NCI-H2227 (cell line): Measurements from ENCODE around the gene INTU.
"Not testable (repeated sequence)": the region's sequence is repeated elsewhere in the genome, so short reads cannot be mapped to it uniquely, and the experiment has no call there.

Source experiments
- DNase-seq: peaks from one replicate; lab custom pipeline; 2025; ENCODE audit not compliant: unreplicated experiment; lab: John Stamatoyannopoulos, UW

INTU gene

DNA sequence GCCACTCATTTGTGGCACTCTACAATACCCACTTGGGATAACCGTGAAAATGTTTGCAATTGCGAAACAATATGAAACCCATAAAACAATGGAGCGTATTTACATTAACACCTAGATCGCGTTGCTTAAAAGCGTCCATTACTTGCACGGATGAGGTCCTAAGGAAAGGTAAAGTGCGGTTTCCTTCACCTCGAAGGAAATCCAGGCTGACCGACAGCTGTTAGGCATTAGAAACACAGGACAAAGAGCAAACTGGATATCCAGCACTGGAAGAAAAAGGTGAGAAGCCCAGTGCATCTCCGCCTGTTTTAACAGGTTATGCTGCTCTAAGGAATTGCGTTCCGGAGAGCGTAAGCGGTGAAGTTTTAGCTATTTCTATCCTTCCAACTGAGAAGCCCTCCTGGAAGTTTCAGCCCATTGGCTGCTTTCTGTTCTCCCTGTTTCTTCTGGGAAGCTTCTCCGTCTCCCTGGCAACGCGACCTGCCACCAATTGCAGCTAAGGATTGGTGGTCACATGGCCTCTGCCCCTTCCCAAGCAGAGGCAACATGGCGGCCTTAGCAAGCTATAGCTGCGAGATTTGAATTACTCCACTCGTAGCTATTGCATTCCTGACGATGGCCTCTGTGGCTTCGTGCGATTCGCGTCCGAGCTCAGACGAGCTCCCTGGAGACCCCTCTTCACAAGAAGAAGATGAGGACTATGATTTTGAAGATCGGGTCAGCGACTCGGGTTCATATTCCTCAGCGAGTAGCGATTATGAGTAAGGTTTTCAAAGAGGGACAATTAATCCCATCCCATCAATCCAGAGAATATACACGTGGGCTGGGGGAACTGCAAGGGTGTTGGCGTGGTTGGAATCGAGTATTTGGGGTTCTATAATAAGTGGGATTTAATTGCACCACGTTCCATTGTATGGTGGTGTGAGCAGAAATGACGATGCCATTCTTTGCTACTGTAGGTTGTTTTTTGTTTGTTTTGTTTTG, at the start of gene INTU:
Gene INTU, plus strand, starts transcription at position 538 of the 984 bp plus-strand sequence. Its CDS starts 78 bp downstream, at position 616.
- DNase-seq, result peak; percentile 89

DNA sequence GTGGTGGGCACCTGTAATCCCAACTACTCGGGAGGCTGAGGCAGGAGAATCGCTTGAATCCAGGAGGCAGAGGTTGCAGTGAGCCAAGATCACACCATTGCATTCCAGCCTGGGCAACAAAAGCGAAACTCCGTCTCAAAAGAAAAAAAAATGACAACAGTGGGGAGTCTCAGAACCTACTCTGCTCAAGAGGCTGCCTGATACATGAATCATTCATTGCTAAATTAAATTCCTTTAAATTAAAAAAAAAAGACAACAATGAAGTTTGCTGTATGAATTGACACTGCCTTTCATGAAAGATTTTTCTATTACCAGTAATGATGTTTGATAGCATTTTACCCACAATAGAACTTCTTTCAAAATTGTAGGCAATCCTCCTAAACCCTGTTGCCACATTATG, 46.3 kb upstream of the INTU start:
- not testable (repeated sequence) for DNase-seq

- peak; percentile 42 for DNase-seq
Observed at GRCh38 chr4:127586922-127587571, 45.7 kb upstream of the INTU start.

GRCh38 chr4:127589153-127589552, 43.6 kb upstream of the INTU start:
- DNase-seq, result not testable (repeated sequence)

- DNase-seq, result no peak
Observed at GRCh38 chr4:127598656-127599055, 34.1 kb upstream of the INTU start.

GRCh38 chr4:127601029-127601428, 31.7 kb upstream of the INTU start:
- no peak for DNase-seq

- DNase-seq, result peak; percentile 18
Observed at GRCh38 chr4:127604949-127605709, 27.6 kb upstream of the INTU start.

DNA sequence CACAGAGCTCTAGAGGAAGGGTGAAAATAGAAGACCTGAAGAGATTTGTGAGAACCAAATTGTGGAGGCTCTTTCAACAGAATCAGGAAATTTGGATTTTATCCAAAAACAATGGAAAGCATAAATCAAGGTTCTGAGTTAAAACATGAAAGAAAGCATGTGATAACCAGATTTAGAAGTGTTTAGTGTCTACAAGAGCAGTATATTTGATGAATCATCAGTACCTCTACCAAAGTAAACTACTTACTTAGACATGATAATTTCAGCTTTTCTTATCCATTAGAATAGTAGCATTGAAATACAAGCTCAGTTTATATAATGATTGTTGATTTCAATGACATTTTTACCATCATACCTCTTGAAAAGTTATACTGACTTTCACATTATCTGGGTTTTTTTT, 25.9 kb upstream of the INTU start:
- DNase-seq, result no peak

DNA sequence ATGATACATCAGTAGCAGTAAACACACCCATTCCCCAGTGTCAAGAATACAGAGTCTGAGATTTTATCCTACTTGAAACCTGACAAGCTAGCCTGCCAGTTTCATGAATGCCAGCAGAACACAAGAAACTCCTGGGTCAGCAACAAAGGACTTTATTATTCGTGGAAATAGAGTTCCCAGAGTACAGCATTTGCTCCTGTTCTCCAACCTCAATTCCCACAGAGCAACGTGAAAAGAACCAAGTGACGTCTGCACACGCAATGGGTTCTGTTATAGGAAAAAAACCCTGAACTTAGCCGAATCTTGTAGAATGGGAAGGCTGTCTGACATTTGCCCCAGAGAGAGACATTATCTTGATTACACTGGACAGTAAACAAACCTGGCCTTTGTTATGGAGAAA, 23.3 kb upstream of the INTU start:
- no peak for DNase-seq

DNA sequence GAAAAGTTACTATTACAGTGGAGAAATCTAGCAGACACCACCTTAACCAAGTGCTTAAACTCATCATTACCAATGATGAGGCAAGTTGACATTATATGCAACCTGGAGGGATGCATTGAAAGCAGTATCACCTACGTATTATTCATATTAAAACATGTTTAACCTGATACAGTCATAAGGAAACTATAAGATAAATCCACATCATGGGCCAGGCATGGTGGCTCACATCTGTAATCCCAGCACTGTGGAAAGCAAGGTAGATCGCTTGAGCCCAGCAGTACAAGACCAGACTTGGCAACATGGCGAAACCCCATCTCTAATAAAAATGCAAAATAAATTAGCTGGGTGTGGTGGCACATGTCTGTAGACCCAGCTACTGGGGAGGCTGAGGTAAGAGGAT, 22.3 kb upstream of the INTU start:
- no peak for DNase-seq

DNA sequence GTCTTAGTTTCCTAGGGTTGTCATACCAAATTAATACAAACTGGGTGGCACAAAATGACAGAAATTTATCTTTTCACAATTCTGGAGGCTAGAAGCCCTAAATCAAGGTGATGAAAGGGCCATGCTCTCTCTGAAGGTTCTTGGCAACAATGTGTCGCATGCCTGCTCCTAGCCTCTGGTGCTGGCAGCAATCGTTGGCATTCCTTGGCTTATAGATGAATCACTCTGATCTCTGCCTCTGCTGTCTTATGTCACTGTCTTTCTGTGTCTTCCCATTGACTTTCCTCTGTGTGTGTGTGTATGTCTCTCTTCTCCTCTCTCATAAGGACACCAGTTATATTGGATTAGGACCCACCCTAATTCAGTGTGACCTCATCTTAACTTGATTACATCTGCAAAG, 15.9 kb upstream of the INTU start:
- DNase-seq, result no peak

DNA sequence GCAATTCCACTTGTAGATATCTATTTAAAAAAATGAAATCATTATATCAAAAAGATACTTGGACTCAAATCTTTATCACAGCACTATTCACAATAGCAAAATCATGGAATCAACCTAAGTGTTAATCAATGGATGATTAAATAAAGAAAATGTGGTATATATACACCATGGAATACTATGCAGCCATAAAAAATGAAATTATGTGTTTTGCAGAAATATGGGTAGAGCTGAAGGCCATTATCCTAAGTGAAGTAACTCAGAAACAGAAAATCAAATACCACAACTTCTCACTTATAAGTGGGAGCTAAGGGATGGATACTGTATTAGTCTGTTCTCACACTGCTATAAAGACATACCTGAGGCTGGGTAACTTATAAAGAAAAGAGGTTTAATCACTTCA, 14.3 kb upstream of the INTU start:
- no peak for DNase-seq

DNA sequence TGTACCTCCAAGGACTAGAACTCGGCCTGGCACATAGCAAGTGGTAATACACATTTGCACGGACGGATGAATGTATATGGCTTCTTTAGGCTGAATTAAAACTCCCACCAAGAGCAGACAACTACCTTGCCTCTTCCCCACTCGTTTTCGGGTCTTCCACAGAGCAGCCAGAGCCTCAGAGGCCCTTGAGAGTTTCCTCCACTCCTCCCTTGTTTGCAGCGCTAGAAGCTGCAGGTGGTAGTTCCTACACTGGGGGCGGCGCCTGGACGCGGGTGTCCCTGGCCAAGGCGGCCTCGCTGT, 10.2 kb upstream of the INTU start:
- no peak for DNase-seq

- peak; percentile 60 for DNase-seq
Observed at GRCh38 chr4:127622921-127623796, 9.6 kb upstream of the INTU start.

- DNase-seq, result peak; percentile 9
Observed at GRCh38 chr4:127623797-127624083, 9.0 kb upstream of the INTU start.

- DNase-seq, result peak; percentile 38
Observed at GRCh38 chr4:127624173-127624572, 8.6 kb upstream of the INTU start.

DNA sequence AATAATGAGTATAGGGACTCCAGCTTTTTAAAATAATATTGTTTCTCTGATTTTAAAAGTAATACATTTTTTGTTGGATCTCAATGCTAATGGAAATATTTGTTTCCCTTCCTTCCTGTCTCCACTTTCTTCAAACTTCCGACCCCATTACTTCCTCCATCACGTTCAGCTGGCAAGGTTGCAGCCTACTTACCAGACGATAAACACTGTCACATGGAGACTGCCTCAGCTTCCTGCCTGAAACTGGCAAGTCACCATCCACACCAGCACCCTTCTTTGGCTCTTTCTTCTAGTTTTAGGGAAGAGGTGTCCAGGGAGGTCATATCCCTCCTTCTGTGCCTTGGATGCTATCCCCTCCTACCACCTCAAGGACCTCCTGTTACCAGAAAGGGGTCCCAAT, 3.4 kb upstream of the INTU start:
- no peak for DNase-seq

DNA sequence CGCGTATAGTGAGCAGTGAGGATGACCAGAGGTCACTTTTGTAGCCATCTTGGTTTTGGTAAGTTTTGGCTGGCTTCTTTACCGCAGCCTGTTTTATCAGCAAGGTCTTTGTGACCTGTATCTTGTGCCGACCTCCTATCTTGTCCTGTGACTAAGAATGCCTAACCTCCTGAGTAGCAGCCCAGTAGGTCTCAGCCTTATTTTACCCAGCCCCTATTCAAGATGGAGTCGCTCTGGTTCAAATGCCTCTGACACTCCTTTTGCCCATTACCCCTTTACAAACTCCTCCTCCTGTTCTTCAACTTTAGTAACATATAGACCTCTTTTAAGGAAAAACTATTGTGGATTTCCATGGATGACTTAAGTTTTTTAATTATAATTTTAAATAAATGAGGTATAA, 2.6 kb upstream of the INTU start:
- DNase-seq, result no peak

- no peak for DNase-seq
Observed at GRCh38 chr4:127631420-127631819, 1.3 kb upstream of the INTU start.

GRCh38 chr4:127634181-127634580, 1.4 kb downstream of the INTU start:
- DNase-seq, result no peak

GRCh38 chr4:127641524-127641923, 8.8 kb downstream of the INTU start:
- DNase-seq, result no peak
